Measurements from ENCODE around the gene SELENON. TPM values are rescaled to one million over a fixed set of nuclear protein-coding genes. Genes with fewer than 3 reads are reported as not detected.

SELENON gene
- total RNA-seq, 1 donor from 2014 or later, result 72.8 TPM

GRCh38 chr1:25803368-25803767 lies 3.4 kb downstream of the SELENON start:
- Mint-ChIP-seq H3K27ac (no peak overlapping the region), H3K9me3 (no peaks in the 10 kb centered on the region), H3K4me1 (peaks cover 17% of the 10 kb centered on the region), H3K4me3 (no peak overlapping the region), H3K27me3 (ENCODE audit: low read depth) (no peaks in the 10 kb centered on the region), H3K36me3 (peaks cover 7% of the 10 kb centered on the region)
- TF ChIP-seq CTCF (IDR thresholded peaks at IDR 0.05; ENCODE audit: unreplicated experiment), result no peak
- DNase-seq (ENCODE audit: low spot score in 2 of 2, unreplicated experiment in 2 of 2), result no peak

- Mint-ChIP-seq H3K4me3 (no peak overlapping the region), H3K27me3 (ENCODE audit: low read depth) (no peaks in the 10 kb centered on the region), H3K9me3 (no peaks in the 10 kb centered on the region), H3K27ac (no peak overlapping the region), H3K36me3 (peaks cover 7% of the 10 kb centered on the region), H3K4me1 (peaks cover 14% of the 10 kb centered on the region)
- no peak for DNase-seq (ENCODE audit: low spot score in 2 of 2, unreplicated experiment in 2 of 2)
- TF ChIP-seq CTCF (IDR thresholded peaks at IDR 0.05; ENCODE audit: unreplicated experiment), result no peak
Measured at GRCh38 chr1:25804244-25804963, 4.4 kb downstream of the SELENON start.

GRCh38 chr1:25804964-25805862 lies 5.2 kb downstream of the SELENON start:
- no peak overlapping the region for H3K4me3 Mint-ChIP-seq
- peaks cover 9% of the 10 kb centered on the region for H3K36me3 Mint-ChIP-seq
- no peak overlapping the region for H3K27ac Mint-ChIP-seq

GRCh38 chr1:25805863-25806225 lies 5.9 kb downstream of the SELENON start:
- DNase-seq (ENCODE audit: low spot score in 2 of 2, unreplicated experiment in 2 of 2), result no peak
- no peak overlapping the region for H3K4me3 Mint-ChIP-seq
- peaks cover 6% of the 10 kb centered on the region for H3K4me1 Mint-ChIP-seq
- peaks cover 9% of the 10 kb centered on the region for H3K36me3 Mint-ChIP-seq
- TF ChIP-seq CTCF (IDR thresholded peaks at IDR 0.05; ENCODE audit: unreplicated experiment), result no peak
- no peak overlapping the region for H3K27ac Mint-ChIP-seq
- H3K27me3 Mint-ChIP-seq (ENCODE audit: low read depth), result no peaks in the 10 kb centered on the region
- no peaks in the 10 kb centered on the region for H3K9me3 Mint-ChIP-seq

More at GRCh38 chr1:25804964-25805862, 5.2 kb downstream of the SELENON start:
- peaks cover 10% of the 10 kb centered on the region for H3K4me1 Mint-ChIP-seq
- no peak for TF ChIP-seq CTCF (IDR thresholded peaks at IDR 0.05; ENCODE audit: unreplicated experiment)
- no peak for DNase-seq (ENCODE audit: low spot score in 2 of 2, unreplicated experiment in 2 of 2)
- no peaks in the 10 kb centered on the region for H3K27me3 Mint-ChIP-seq (ENCODE audit: low read depth)
- no peaks in the 10 kb centered on the region for H3K9me3 Mint-ChIP-seq

- no peaks in the 10 kb centered on the region for H3K9me3 Mint-ChIP-seq
- no peak for DNase-seq (ENCODE audit: low spot score in 2 of 2, unreplicated experiment in 2 of 2)
- no peak overlapping the region for H3K27ac Mint-ChIP-seq
- peaks cover 4% of the 10 kb centered on the region for H3K4me1 Mint-ChIP-seq
- H3K27me3 Mint-ChIP-seq (ENCODE audit: low read depth), result no peaks in the 10 kb centered on the region
- H3K4me3 Mint-ChIP-seq, result no peak overlapping the region
- TF ChIP-seq CTCF (IDR thresholded peaks at IDR 0.05; ENCODE audit: unreplicated experiment), result no peak
- H3K36me3 Mint-ChIP-seq, result peaks cover 9% of the 10 kb centered on the region
Measured at GRCh38 chr1:25806418-25806817, 6.4 kb downstream of the SELENON start.

Data from mesothelial cell of epicardium (in vitro differentiated cells).